Right renal cortex interstitium (tissue), 3 donors: ENCODE measurements around the gene NAGS. TPM values are rescaled to one million over a fixed set of nuclear protein-coding genes. Genes with fewer than 3 reads are reported as not detected.
"Not testable (repeated sequence)": the region's sequence is repeated elsewhere in the genome, so short reads cannot be mapped to it uniquely, and the experiment has no call there.

ENCODE experiments used
- DNase-seq, 3 donors: peaks; one replicate each; pipeline ENCODE4 v3.0.0-alpha.2; 2013; ENCODE audit warnings: low read depth in 3 of 3, low spot score in 2 of 3
- polyA plus RNA-seq, 3 donors: library from polyadenylated mRNA; unstranded; fragments of 120-200 nt; gene quantifications; one replicate each; pipeline ENCODE4 v1.2.1, GENCODE V29; 2013; ENCODE audit not compliant: insufficient read length in 3 of 3

The NAGS gene, protein sequence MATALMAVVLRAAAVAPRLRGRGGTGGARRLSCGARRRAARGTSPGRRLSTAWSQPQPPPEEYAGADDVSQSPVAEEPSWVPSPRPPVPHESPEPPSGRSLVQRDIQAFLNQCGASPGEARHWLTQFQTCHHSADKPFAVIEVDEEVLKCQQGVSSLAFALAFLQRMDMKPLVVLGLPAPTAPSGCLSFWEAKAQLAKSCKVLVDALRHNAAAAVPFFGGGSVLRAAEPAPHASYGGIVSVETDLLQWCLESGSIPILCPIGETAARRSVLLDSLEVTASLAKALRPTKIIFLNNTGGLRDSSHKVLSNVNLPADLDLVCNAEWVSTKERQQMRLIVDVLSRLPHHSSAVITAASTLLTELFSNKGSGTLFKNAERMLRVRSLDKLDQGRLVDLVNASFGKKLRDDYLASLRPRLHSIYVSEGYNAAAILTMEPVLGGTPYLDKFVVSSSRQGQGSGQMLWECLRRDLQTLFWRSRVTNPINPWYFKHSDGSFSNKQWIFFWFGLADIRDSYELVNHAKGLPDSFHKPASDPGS
- 1 to 10 TPM; 2.2 to 3.2 (median 3.0) TPM for polyA plus RNA-seq

DNA sequence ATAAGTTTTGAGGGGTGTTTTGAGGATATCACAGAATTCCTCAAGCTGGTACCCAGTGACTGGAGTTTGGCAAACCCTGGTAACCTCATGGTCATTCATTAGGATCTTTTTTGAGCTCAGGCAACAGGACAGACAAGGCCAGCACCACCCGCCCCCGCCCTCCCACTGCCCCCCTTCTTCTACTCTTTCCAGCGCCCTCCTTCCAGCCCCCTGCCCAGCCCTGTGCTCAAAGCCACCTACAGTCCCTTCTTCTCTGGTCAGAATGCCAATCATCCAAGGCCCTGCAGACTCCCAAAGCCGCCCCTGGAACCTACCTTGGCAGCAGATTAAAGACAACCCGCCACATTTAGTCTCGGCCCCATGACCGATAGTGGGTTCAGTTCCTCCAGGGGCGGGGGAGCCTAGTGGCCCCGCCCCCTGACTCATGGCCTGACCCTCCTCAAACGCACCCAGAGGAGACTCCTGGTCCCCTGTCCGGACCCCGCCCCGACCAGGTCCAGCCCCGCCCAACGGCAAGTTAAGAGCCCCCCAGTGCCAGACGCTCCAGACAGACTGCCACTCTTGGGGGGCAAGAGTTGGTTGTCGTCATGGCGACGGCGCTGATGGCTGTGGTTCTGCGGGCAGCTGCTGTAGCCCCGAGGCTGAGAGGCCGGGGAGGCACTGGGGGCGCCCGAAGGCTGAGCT is at the start of gene NAGS:
Gene NAGS (plus strand): TSS at position 546 of the 684 bp plus-strand sequence. CDS start 42 bp downstream, at position 588.
- DNase-seq: no peak

DNA sequence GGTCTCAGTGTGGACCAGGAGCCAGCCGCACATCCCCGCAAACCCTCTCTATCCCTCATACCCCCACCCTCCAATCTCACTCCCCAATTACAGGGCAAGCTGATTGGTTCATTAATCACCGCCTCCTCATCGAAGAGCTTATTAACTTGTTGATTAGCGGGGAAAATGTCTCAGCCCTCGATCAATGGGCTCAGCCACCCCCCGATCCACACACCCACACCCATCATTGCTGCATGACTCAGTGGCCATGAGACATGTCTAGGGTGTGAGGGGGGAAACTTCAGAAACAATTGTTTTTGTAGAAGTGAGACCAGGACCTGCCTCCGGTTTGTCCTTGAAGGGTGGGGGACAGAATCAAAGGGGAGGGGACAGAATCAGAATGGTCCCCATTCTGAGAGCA is 48.2 kb upstream of the NAGS start:
- no peak for DNase-seq

DNA sequence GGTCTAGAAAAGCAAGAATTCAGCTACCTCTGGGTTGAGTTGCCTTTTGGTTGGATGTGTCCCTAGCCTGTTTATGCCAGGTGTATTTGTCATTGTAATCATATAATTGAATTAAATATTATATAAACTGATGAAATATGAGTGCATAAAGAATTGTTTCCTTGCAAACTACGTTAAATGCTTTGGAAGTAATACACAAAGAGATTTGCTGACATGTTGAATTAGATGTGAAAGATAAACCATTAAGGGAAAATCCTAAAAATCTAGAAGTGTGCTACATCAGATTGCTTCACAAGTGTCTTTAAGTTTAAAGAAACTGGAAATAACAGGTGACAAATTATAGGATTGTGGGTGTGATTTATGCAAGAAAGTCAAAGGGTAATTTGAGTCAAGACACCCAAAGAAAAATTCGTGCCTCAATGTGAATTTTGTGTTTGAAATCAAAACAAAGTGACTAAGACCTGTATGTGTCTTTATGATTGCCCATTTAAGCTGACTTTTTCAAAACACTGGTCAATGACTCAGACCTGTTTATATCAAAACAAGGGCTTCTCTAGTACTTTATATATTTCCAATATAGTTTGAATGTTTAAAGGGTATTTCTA is 45.6 kb upstream of the NAGS start:
- DNase-seq: no peak

GRCh38 chr17:43961292-43961691 is 43.1 kb upstream of the NAGS start:
- not testable (repeated sequence) for DNase-seq

DNA sequence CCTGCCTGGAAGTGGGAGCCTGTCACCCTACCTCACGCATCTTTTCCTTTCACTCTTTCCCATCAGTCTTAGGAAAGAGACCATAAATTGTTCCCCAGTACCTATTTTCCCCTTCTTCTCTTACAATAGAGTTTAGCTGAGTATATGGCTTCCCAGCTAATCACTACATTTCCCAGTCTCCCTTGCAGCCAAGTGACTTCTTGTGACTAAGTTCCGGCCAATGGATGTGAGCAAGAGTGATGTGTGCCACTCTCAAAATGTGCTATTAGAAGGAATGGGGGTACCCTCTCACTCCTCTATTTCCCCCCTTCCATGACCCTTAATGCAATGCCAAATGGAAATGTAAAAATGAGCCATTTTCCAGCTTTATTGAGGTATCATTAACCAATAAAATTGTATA is 42.5 kb upstream of the NAGS start:
- DNase-seq: no peak

- no peak for DNase-seq
These were observed 41.9 kb upstream of the NAGS start for GRCh38 chr17:43962479-43962878.

- no peak for DNase-seq
These were observed 38.1 kb upstream of the NAGS start for GRCh38 chr17:43966276-43966675.

- DNase-seq: no peak
These were observed 37.1 kb upstream of the NAGS start for GRCh38 chr17:43967251-43967875.

GRCh38 chr17:43970366-43970765 is 34.1 kb upstream of the NAGS start:
- no peak for DNase-seq

DNA sequence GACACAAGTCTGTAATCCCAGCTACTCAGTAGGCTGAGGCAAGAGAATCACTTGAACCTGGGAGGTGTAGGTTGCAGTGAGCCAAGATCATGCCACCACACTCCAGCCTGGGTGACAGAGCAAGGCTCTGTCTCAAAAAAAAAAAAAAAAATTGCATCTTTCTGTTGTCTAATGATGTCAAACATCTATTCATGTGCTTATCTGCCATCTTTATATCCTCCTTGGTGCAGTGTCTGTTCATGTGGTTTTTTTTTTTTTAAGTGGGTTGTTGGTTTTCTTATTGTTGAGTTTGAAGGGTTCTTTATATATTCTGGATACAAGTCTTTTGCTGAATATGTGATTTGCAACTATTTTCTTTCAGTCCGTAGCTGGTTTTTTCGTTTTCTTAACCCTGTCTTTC is 33.0 kb upstream of the NAGS start:
- not testable (repeated sequence) for DNase-seq

DNA sequence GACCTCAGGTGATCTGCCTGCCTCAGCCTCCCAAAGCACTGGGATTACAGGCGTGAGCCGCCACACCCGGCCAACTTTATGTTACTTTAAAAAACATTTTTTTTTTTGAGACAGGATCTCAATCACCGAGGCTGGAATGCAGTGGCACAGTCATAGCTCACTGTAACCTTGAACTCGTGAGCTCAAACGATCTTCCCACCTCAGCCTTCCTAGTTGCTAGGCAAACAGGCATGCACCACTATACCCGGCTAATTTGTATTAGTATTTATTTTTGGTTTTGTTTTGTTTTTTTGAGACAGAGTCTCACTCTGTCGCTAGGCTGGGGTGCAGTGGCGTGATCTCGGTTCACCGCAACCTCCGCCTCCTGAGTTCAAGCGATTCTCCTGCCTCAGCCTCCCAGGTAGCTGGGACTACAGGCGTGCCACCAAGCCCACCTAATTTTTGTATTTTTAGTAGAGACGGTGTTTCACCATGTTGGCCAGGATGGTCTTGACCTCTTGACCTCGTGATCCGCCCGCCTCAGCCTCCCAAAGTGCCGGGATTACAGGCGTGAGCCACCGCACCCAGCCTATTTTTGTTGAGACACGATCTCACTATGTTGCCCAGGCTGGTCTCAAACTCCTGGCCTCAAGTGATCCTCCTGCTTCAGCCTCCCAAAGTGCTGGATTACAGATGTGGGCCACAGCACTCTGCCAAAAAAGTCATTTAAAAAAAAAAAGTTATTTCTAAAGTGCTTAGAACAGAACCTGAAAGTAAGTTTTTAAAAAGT is 31.8 kb upstream of the NAGS start:
- DNase-seq: not testable (repeated sequence)

GRCh38 chr17:43974382-43975266 is 29.8 kb upstream of the NAGS start:
- no peak for DNase-seq

- DNase-seq: no peak
These were observed 28.5 kb upstream of the NAGS start for GRCh38 chr17:43975898-43976297.

DNA sequence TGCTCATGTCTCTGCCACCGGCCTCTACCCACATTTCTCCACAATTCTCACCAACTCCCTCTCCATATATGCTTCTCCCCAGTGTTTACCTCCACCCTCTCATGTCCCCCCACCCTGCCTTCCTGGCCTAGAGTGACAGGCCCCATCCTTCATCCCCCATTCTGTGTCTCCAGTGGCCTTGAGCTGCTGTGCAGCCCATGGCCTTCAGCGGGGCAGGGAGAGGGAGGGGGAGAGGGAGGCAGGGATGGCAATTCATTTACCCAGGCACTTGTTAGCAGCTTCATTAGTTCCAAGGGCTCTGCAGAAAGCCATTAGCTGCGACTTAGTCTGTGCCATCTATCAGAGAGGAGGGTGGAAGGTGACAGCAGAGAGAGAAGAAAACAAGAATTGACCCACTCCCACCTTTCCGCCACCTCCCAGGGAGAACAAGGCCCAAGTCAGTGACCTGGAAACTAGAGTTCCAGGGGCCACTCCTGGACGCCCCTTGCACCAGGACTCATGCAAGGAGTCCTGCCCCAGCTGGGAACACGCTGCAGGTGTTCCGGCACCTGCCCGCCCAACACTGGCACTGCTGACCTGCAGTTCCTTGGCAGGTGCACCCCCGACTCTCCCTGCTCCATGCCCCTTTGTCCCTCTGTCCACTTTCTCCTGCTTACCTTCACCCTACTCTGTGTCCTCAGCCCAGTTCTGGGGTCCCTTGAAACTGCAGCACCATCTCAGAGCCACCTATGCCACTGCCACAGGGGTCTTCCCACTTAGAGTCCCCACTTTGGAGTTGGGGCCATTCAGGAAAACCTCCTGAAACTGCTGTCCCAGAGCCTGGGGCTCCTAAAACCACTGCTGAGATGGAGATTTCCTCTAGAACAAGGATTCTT is 27.2 kb upstream of the NAGS start:
- no peak for DNase-seq

GRCh38 chr17:43978078-43978477 is 26.3 kb upstream of the NAGS start:
- no peak for DNase-seq

DNA sequence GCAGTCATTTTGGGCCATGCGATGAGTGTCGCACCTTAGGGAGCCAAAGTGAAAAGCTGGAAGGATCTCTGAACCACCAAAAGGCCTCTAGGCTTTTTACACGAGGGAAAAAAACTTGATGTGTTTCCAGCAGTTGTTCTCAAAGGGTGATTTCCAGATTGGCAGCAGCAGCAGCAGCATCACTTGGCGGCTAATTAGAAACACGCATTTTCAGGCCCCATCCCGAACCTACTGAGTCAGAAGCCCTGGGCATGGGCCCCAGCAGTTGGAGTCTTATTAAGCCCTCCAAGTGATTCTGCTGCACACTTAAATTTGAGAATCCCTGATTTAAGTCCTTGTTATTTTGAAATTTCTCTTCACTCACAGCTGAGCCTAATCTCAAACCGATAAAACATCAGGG is 25.4 kb upstream of the NAGS start:
- DNase-seq: no peak

- no peak for DNase-seq
These were observed 24.8 kb upstream of the NAGS start for GRCh38 chr17:43979671-43980070.

GRCh38 chr17:43982171-43982570 is 22.3 kb upstream of the NAGS start:
- DNase-seq: no peak
